Measurements from ENCODE around the gene DCTN4.

DNA sequence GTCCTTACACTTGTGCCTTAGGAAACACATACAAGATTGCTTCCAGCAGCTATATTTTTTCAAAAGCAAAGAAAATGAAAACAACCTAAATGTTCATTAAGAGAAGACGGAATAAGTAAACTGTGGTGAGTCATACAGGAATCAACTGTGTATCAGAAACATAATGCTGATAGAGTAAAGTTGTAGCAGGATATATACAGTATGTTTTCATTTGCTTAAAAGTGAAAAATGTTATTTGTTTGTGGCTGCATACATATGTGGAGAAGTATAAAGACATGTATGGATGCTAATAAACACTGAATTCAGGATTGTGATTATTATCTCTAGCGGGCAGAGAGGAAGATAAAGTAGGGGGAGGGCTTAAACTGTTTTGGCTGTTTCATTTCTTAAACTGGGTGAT lies 8.3 kb downstream of the DCTN4 start:
- TF ChIP-seq, protein P1, sequence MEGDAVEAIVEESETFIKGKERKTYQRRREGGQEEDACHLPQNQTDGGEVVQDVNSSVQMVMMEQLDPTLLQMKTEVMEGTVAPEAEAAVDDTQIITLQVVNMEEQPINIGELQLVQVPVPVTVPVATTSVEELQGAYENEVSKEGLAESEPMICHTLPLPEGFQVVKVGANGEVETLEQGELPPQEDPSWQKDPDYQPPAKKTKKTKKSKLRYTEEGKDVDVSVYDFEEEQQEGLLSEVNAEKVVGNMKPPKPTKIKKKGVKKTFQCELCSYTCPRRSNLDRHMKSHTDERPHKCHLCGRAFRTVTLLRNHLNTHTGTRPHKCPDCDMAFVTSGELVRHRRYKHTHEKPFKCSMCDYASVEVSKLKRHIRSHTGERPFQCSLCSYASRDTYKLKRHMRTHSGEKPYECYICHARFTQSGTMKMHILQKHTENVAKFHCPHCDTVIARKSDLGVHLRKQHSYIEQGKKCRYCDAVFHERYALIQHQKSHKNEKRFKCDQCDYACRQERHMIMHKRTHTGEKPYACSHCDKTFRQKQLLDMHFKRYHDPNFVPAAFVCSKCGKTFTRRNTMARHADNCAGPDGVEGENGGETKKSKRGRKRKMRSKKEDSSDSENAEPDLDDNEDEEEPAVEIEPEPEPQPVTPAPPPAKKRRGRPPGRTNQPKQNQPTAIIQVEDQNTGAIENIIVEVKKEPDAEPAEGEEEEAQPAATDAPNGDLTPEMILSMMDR (IDR thresholded peaks at IDR 0.05), result no peak
- no peak for TF ChIP-seq POLR2AphosphoS5 (IDR thresholded peaks at IDR 0.05)
